Ishikawa (cell line): Measurements from ENCODE around the gene PHRF1.

ENCODE experiments used
- CEBPB ChIP-seq: IDR thresholded peaks from 2 replicates; pipeline ENCODE4 v1.6.1; 2012
- CREB1 ChIP-seq: IDR thresholded peaks from 2 replicates; pipeline ENCODE4 v1.6.1; 2012; ENCODE audit warnings: low read depth
- EGR1 ChIP-seq: IDR thresholded peaks from 2 replicates; pipeline ENCODE4 v1.6.1; 2012
- EP300 ChIP-seq: IDR thresholded peaks from 2 replicates; pipeline ENCODE4 v1.6.1; 2012; ENCODE audit warnings: borderline replicate concordance
- FOXM1 ChIP-seq: IDR thresholded peaks from 2 replicates; pipeline ENCODE4 v1.6.1; 2012; ENCODE audit warnings: low read depth, borderline replicate concordance
- NFIC ChIP-seq: IDR thresholded peaks from 2 replicates; pipeline ENCODE4 v1.6.1; 2012
- RAD21 ChIP-seq: IDR thresholded peaks from 2 replicates; pipeline ENCODE4 v1.6.1; 2012; ENCODE audit warnings: low read depth
- TAF1 ChIP-seq: IDR thresholded peaks from 2 replicates; pipeline ENCODE4 v1.6.1; 2012; ENCODE audit warnings: low read depth, mild to moderate bottlenecking
- TCF12 ChIP-seq: IDR thresholded peaks from 2 replicates; pipeline ENCODE4 v1.6.1; 2012; ENCODE audit warnings: low read depth
- TEAD4 ChIP-seq: IDR thresholded peaks from 2 replicates; pipeline ENCODE4 v1.6.1; 2012
- YY1 ChIP-seq: IDR thresholded peaks from 2 replicates; pipeline ENCODE4 v1.6.1; 2012; ENCODE audit warnings: low read depth
- ZBTB7A ChIP-seq: IDR thresholded peaks from 2 replicates; pipeline ENCODE4 v1.6.1; 2012; ENCODE audit warnings: low read depth
- TF ChIP-seq, protein P1 (sequence below): IDR thresholded peaks from 2 replicates; pipeline ENCODE4 v1.6.1; 2012; ENCODE audit warnings: low read depth, mild to moderate bottlenecking
- TF ChIP-seq, protein P2 (sequence below): IDR thresholded peaks from 2 replicates; pipeline ENCODE4 v1.6.1; 2012
- TF ChIP-seq, protein P3 (sequence below): IDR thresholded peaks from 2 replicates; pipeline ENCODE4 v1.6.1; 2012

The PHRF1 gene

DNA sequence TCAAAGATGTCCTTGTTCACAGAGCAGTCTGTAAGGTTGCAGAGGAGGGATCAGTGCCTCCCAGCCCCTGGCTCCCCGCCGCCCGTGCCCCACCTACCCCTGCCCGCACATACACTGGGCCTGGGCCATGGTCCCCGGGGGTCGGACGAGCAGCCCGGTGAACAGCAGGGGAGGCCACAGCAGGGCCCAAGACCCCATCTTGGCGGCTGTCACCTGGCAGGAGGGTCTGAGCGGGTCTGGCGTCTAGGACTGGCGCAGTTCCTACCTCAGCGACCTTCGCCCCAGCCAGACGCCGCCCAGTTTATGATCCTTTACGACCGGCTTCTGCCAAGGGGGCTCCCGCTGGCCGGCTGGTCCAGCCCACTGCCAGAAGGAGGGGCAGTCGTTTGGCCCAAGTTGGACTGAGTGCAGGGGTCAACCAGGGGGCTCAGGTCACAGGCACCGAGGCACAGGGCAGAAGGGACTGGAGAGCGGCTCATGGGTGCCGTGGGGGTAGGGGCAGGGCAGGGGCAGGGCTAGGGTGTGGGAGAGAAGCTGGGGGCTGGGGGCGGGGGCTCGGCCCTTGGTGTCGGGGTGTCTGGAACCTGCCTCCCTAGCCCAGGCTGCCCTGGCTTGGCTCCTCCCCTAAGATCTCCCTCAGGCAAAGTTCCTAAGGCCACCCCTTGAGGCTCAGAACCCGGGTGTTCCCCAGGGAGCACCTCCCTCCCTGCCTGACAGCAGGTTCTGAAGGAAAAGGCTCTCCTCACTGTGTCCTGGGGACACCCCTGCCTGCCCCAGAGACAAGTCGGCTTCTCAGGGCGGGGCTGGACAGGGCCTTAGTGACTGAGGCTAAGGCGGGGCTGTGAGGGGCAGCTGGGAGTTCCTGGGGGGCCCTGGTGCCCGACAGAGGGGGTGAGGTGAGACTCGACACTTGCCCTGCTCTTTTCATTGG lies 48.7 kb downstream of the PHRF1 start, which contains the start of gene CDHR5:
Gene CDHR5, minus strand, starts transcription at position 251 of the 931 bp plus-strand sequence. Its CDS starts 53 bp downstream, at position 198.
- TF ChIP-seq NFIC (no peak), CEBPB (no peak), ZBTB7A (0 out of 2 replicates have a peak, but pooled peaks have one; percentile 20)

DNA sequence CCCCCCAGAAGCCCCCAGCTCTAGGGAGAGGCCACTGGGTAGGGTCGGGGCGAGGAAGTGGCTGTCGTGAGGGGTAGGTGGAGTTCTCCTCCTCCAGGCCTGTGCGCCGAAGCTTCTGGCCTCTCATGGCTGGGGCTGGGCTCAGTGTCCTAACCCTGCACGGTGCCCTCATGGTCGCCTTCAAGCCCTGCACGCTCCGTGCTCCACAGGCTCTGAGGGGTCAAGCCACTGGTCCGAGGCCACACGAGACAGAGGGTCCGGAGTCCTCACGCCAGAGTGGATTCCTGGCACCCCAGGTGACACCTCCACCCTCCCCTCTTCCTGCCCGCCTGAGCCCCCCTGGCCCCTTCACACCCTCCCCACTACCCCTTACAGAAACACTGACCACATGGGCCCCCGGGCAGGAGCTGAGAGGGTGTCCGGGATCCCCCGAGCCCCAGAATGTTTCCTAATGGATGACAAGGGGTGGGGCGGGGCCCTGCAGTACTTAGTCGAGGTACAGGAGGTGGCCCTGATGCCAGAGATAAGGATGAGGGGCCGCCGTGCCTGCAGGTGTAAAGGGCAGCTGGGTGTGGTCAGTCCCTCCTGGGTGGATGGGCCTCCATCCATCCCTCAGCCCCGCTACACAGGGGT lies 49.5 kb downstream of the PHRF1 start:
- TF ChIP-seq EGR1: no peak
- no peak for TF ChIP-seq RAD21
- no peak for TF ChIP-seq EP300
- TF ChIP-seq, protein P1, sequence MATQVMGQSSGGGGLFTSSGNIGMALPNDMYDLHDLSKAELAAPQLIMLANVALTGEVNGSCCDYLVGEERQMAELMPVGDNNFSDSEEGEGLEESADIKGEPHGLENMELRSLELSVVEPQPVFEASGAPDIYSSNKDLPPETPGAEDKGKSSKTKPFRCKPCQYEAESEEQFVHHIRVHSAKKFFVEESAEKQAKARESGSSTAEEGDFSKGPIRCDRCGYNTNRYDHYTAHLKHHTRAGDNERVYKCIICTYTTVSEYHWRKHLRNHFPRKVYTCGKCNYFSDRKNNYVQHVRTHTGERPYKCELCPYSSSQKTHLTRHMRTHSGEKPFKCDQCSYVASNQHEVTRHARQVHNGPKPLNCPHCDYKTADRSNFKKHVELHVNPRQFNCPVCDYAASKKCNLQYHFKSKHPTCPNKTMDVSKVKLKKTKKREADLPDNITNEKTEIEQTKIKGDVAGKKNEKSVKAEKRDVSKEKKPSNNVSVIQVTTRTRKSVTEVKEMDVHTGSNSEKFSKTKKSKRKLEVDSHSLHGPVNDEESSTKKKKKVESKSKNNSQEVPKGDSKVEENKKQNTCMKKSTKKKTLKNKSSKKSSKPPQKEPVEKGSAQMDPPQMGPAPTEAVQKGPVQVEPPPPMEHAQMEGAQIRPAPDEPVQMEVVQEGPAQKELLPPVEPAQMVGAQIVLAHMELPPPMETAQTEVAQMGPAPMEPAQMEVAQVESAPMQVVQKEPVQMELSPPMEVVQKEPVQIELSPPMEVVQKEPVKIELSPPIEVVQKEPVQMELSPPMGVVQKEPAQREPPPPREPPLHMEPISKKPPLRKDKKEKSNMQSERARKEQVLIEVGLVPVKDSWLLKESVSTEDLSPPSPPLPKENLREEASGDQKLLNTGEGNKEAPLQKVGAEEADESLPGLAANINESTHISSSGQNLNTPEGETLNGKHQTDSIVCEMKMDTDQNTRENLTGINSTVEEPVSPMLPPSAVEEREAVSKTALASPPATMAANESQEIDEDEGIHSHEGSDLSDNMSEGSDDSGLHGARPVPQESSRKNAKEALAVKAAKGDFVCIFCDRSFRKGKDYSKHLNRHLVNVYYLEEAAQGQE: no peak
- no peak for TF ChIP-seq FOXM1
- TF ChIP-seq CREB1: no peak
- no peak for TF ChIP-seq NFIC
- TF ChIP-seq TCF12: no peak
- no peak for TF ChIP-seq YY1
- TF ChIP-seq, protein P2, sequence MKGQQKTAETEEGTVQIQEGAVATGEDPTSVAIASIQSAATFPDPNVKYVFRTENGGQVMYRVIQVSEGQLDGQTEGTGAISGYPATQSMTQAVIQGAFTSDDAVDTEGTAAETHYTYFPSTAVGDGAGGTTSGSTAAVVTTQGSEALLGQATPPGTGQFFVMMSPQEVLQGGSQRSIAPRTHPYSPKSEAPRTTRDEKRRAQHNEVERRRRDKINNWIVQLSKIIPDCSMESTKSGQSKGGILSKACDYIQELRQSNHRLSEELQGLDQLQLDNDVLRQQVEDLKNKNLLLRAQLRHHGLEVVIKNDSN: no peak
- no peak for TF ChIP-seq TAF1
- TF ChIP-seq, protein P3, sequence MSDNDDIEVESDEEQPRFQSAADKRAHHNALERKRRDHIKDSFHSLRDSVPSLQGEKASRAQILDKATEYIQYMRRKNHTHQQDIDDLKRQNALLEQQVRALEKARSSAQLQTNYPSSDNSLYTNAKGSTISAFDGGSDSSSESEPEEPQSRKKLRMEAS: no peak
- no peak for TF ChIP-seq CEBPB
- TF ChIP-seq TEAD4: no peak

DNA sequence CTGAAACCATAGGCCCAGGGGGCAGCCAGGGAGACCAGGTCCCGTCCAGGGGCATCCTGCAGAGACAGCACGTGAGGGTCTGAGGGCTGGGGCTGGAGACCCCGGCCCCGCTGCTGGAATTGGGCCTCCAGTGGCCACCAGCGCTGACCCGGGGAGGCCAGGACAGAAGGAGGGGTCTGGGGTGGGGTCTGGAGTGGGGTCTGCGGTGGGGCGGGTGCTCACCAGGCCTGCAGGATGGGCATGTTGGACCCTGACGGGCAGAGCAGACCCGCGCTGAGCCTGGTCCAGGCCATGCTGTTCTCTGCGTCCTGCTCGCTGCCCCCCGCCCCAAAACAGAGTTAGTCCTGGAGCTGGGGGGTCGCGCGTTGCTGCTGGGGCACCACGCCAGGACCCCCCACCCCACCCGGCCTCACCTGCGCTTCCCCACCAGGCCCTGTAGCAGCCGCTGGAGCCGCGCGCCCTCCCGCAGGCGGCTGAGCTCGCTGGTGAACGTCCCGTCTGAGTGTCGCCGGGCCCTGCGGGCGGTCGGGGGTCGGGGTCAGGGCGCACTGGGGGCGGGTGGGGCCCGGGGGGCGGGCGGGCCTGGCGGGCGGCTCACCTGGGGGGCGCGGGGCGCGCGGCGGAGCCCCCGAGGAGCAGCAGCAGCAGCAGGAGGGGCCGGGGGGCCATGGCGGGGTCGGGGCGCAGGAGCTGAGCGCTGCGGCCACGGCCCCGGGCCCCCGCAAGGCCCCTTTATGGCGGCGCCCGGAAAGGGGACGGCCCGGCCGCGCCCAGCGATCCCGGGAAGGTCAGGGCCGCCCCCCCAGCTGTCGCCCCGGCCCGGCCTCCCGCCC lies 50.4 kb downstream of the PHRF1 start, which contains the start of gene SCT:
Gene SCT, minus strand, starts transcription at position 707 of the 833 bp plus-strand sequence. Its CDS starts 38 bp downstream, at position 669.
- TF ChIP-seq TAF1 (no peak), CEBPB (no peak), RAD21 (no peak), FOXM1 (no peak), TCF12 (no peak), NFIC (no peak), TEAD4 (no peak), YY1 (no peak), EGR1 (no peak), EP300 (no peak), ZBTB7A (no peak), CREB1 (no peak)
- TF ChIP-seq, protein P2: no peak
- TF ChIP-seq, protein P1: no peak
- TF ChIP-seq, protein P3: no peak

DNA sequence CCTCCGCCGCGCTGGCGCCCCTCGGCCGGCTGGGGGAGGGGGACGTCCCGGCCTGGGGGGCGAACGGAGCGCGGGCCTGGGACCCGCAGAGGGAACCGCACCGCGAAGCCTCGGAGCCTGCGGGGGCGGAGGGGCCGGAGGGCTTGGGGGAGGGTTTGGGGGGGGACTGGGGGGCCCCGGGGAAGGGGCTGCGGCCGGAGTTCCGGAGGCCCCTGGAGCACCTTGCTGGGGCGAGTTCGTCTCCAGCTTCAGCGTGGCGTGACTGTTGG lies 51.0 kb downstream of the PHRF1 start:
- no peak for TF ChIP-seq TCF12
- no peak for TF ChIP-seq CEBPB
- TF ChIP-seq YY1: no peak
- TF ChIP-seq, protein P3: no peak
- TF ChIP-seq CREB1: no peak
- no peak for TF ChIP-seq ZBTB7A

DNA sequence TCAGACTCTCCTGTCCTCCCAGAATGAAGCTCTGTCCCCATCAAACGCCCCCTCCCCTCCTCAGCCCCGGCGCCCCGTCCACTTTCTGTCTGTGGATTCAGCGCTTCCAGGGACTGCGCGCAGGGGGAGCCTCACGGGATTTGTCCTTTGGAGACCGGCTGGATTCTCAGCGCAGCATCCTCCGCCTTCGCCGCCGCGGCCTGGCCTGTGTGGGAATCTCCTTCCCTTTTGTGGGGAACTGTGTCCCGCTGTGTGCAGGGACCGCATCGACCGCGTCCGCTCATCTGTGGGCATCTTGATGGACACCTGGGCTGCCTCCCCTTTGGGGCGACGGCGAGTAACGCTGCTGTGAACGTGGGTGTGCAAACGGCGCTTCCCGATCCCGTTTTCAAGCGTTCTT lies 51.8 kb downstream of the PHRF1 start:
- TF ChIP-seq, protein P3: no peak
- TF ChIP-seq RAD21 (no peak), NFIC (no peak), CREB1 (no peak)
- TF ChIP-seq, protein P1: no peak
